Activated T-helper 1 cell treated with anti-CD3 and anti-CD28 coated beads, Interleukin-12 subunit alpha, Interleukin-12 subunit beta, Interleukin-2, Interleukin-4 antibody, amounts not matched to agents 30 ng/mL and 10 ng/mL and 1 ng/mL, durations not matched to agents 14 hours and 24 hours and 36 hours (primary cell): ENCODE measurements around the gene WDR82. TPM values are rescaled to one million over a fixed set of nuclear protein-coding genes. Genes with fewer than 3 reads are reported as not detected.

ENCODE experiments used
- DNase-seq: peaks from one replicate; pipeline ENCODE4 v3.0.0; 2021; ENCODE audit warnings: low spot score
- H3K27ac Mint-ChIP-seq: one replicate; pipeline ENCODE4 v1.8.0; 2021; ENCODE audit warnings: mild to moderate bottlenecking, mixed read lengths
- H3K27me3 Mint-ChIP-seq: one replicate; pipeline ENCODE4 v1.8.0; 2022; ENCODE audit warnings: mild to moderate bottlenecking, moderate library complexity, mixed read lengths; ENCODE audit not compliant: insufficient read depth
- H3K36me3 Mint-ChIP-seq: one replicate; pipeline ENCODE4 v1.8.0; 2021; ENCODE audit warnings: low read depth, mixed read lengths
- H3K4me1 Mint-ChIP-seq: one replicate; pipeline ENCODE4 v1.8.0; 2021; ENCODE audit warnings: low read depth, mixed read lengths
- H3K4me3 Mint-ChIP-seq: one replicate; pipeline ENCODE4 v1.8.0; 2021; ENCODE audit warnings: mild to moderate bottlenecking, moderate library complexity, mixed read lengths
- H3K9me3 Mint-ChIP-seq: one replicate; pipeline ENCODE4 v1.8.0; 2021; ENCODE audit warnings: mixed read lengths
- intact Hi-C: fragments of 100-400 bp; cut with micrococcal nuclease; formaldehyde crosslinking; loops from one replicate; pipeline ENCODE4 v1.15.1; 2024
- total RNA-seq: library from RNA; stranded (reverse); gene quantifications from 2 replicates; pipeline ENCODE4 v1.2.3, GENCODE V29; 2022

The WDR82 gene
- 105 and 107 TPM in 2 replicates for total RNA-seq

- H3K9me3 Mint-ChIP-seq: no peaks in the 10 kb centered on the region
- intact Hi-C loops: loop anchor here (1.0 to 10.0 kb wide), 7 partner anchors 8 to 826 kb away; partner anchors contain the start of genes GLYCTK, GNL3, PBRM1 and POC1A
- H3K4me1 Mint-ChIP-seq: peaks cover 70% of the 10 kb centered on the region
- H3K27ac Mint-ChIP-seq: peak within 1 kb of the TSS; percentile 99
- peak; percentile 95 for DNase-seq
- H3K4me3 Mint-ChIP-seq: peak within 1 kb of the TSS; percentile 97
- peaks cover 38% of the 10 kb centered on the region for H3K36me3 Mint-ChIP-seq
- no peaks in the 10 kb centered on the region for H3K27me3 Mint-ChIP-seq
Observed at GRCh38 chr3:52278510-52279069, at the start of gene WDR82. TSS of gene WDR82 (minus strand) at chr3:52278649. CDS start at chr3:52278361, 288 bp downstream.

GRCh38 chr3:52327486-52328290, 49.2 kb upstream of the WDR82 start:
- no peaks in the 10 kb centered on the region for H3K9me3 Mint-ChIP-seq
- no peaks in the 10 kb centered on the region for H3K4me1 Mint-ChIP-seq
- no peak overlapping the region for H3K4me3 Mint-ChIP-seq
- intact Hi-C loops: no loop called here
- DNase-seq: no peak
- peaks cover 4% of the 10 kb centered on the region for H3K36me3 Mint-ChIP-seq
- no peak overlapping the region for H3K27ac Mint-ChIP-seq
- no peaks in the 10 kb centered on the region for H3K27me3 Mint-ChIP-seq

GRCh38 chr3:52326976-52327375, 48.5 kb upstream of the WDR82 start:
- peaks cover 4% of the 10 kb centered on the region for H3K36me3 Mint-ChIP-seq
- no peaks in the 10 kb centered on the region for H3K9me3 Mint-ChIP-seq
- no peaks in the 10 kb centered on the region for H3K4me1 Mint-ChIP-seq
- H3K4me3 Mint-ChIP-seq: no peak overlapping the region
- intact Hi-C loops: no loop called here
- H3K27me3 Mint-ChIP-seq: no peaks in the 10 kb centered on the region
- no peak overlapping the region for H3K27ac Mint-ChIP-seq
- DNase-seq: no peak

GRCh38 chr3:52325686-52326085, 47.2 kb upstream of the WDR82 start:
- no peak overlapping the region for H3K27ac Mint-ChIP-seq
- no peak for DNase-seq
- no peaks in the 10 kb centered on the region for H3K4me1 Mint-ChIP-seq
- H3K36me3 Mint-ChIP-seq: peaks cover 2% of the 10 kb centered on the region
- H3K4me3 Mint-ChIP-seq: no peak overlapping the region
- no peaks in the 10 kb centered on the region for H3K9me3 Mint-ChIP-seq
- no peaks in the 10 kb centered on the region for H3K27me3 Mint-ChIP-seq
- intact Hi-C loops: no loop called here

GRCh38 chr3:52324676-52325075, 46.2 kb upstream of the WDR82 start:
- intact Hi-C loops: no loop called here
- no peaks in the 10 kb centered on the region for H3K9me3 Mint-ChIP-seq
- H3K4me1 Mint-ChIP-seq: no peaks in the 10 kb centered on the region
- no peak overlapping the region for H3K27ac Mint-ChIP-seq
- peaks cover 2% of the 10 kb centered on the region for H3K36me3 Mint-ChIP-seq
- DNase-seq: no peak
- H3K4me3 Mint-ChIP-seq: no peak overlapping the region
- no peaks in the 10 kb centered on the region for H3K27me3 Mint-ChIP-seq

GRCh38 chr3:52323526-52324295, 45.3 kb upstream of the WDR82 start:
- DNase-seq: no peak
- Mint-ChIP-seq H3K27ac (no peak overlapping the region), H3K27me3 (no peaks in the 10 kb centered on the region), H3K36me3 (peaks cover 2% of the 10 kb centered on the region), H3K4me3 (no peak overlapping the region), H3K4me1 (no peaks in the 10 kb centered on the region), H3K9me3 (no peaks in the 10 kb centered on the region)
- intact Hi-C loops: no loop called here

GRCh38 chr3:52322466-52322865, 44.0 kb upstream of the WDR82 start:
- no peaks in the 10 kb centered on the region for H3K27me3 Mint-ChIP-seq
- no peak overlapping the region for H3K27ac Mint-ChIP-seq
- no peaks in the 10 kb centered on the region for H3K9me3 Mint-ChIP-seq
- no peak overlapping the region for H3K4me3 Mint-ChIP-seq
- H3K36me3 Mint-ChIP-seq: no peaks in the 10 kb centered on the region
- H3K4me1 Mint-ChIP-seq: no peaks in the 10 kb centered on the region
- no peak for DNase-seq
- intact Hi-C loops: no loop called here

- DNase-seq: no peak
- intact Hi-C loops: no loop called here
- Mint-ChIP-seq H3K4me3 (no peak overlapping the region), H3K36me3 (no peaks in the 10 kb centered on the region), H3K27me3 (no peaks in the 10 kb centered on the region), H3K9me3 (no peaks in the 10 kb centered on the region), H3K27ac (no peak overlapping the region), H3K4me1 (peaks cover 7% of the 10 kb centered on the region)
Observed at GRCh38 chr3:52321481-52321880, 43.0 kb upstream of the WDR82 start.

- peaks cover 11% of the 10 kb centered on the region for H3K4me1 Mint-ChIP-seq
- intact Hi-C loops: no loop called here
- H3K9me3 Mint-ChIP-seq: no peaks in the 10 kb centered on the region
- no peak overlapping the region for H3K4me3 Mint-ChIP-seq
- H3K27me3 Mint-ChIP-seq: no peaks in the 10 kb centered on the region
- peaks cover 2% of the 10 kb centered on the region for H3K36me3 Mint-ChIP-seq
- no peak overlapping the region for H3K27ac Mint-ChIP-seq
- no peak for DNase-seq
Observed at GRCh38 chr3:52319921-52320595, 41.6 kb upstream of the WDR82 start.

GRCh38 chr3:52318186-52318816, 39.9 kb upstream of the WDR82 start:
- no peak for DNase-seq
- Mint-ChIP-seq H3K4me3 (no peak overlapping the region), H3K27ac (no peak overlapping the region), H3K27me3 (no peaks in the 10 kb centered on the region), H3K36me3 (peaks cover 2% of the 10 kb centered on the region), H3K9me3 (no peaks in the 10 kb centered on the region), H3K4me1 (peaks cover 15% of the 10 kb centered on the region)
- intact Hi-C loops: no loop called here

- peak; percentile 71 for DNase-seq
- peak overlapping the region; percentile 42 for H3K4me3 Mint-ChIP-seq
- peaks cover 20% of the 10 kb centered on the region for H3K4me1 Mint-ChIP-seq
- no peaks in the 10 kb centered on the region for H3K27me3 Mint-ChIP-seq
- intact Hi-C loops: loop anchor here (2.0 kb wide), 1 partner anchor 29 kb away; no protein-coding TSS in a partner anchor
- no peak overlapping the region for H3K27ac Mint-ChIP-seq
- no peaks in the 10 kb centered on the region for H3K9me3 Mint-ChIP-seq
- peaks cover 2% of the 10 kb centered on the region for H3K36me3 Mint-ChIP-seq
Observed at GRCh38 chr3:52317208-52318000, 39.0 kb upstream of the WDR82 start.
